ENCODE measurements around the gene RFX1.

- no peak for TF ChIP-seq CTCF (IDR thresholded peaks at IDR 0.05)
- TF ChIP-seq POLR2A (IDR thresholded peaks at IDR 0.05; ENCODE audit: low read depth), result no peak
- no peak for TF ChIP-seq EP300 (IDR thresholded peaks at IDR 0.05)
These were observed 6.3 kb upstream of the RFX1 start for GRCh38 chr19:14012378-14012915.

All from esophagus muscularis mucosa (tissue), 4 donors.